GM13976 (cell line): ENCODE measurements around the gene PYCR2.

ENCODE experiments used
- DNase-seq: peaks from one replicate; pipeline ENCODE4 v3.0.0; 2012; ENCODE audit warnings: low spot score
- in situ Hi-C: fragments of 300-500 bp; cut with MboI; formaldehyde crosslinking; loops from one replicate; pipeline ENCODE4 v1.12.0; 2022; ENCODE audit warnings: low sequenced_read_pairs, mixed read lengths, inconsistent platforms; ENCODE audit not compliant: unreplicated experiment
- TF ChIP-seq, protein P1 (sequence below): IDR thresholded peaks from 2 replicates; pipeline ENCODE4 v1.5.1; 2012; ENCODE audit warnings: borderline replicate concordance, mild to moderate bottlenecking; ENCODE audit not compliant: insufficient read depth; ENCODE audit errors: extremely low read depth, missing control alignments, control extremely low read depth

Gene PYCR2

DNA sequence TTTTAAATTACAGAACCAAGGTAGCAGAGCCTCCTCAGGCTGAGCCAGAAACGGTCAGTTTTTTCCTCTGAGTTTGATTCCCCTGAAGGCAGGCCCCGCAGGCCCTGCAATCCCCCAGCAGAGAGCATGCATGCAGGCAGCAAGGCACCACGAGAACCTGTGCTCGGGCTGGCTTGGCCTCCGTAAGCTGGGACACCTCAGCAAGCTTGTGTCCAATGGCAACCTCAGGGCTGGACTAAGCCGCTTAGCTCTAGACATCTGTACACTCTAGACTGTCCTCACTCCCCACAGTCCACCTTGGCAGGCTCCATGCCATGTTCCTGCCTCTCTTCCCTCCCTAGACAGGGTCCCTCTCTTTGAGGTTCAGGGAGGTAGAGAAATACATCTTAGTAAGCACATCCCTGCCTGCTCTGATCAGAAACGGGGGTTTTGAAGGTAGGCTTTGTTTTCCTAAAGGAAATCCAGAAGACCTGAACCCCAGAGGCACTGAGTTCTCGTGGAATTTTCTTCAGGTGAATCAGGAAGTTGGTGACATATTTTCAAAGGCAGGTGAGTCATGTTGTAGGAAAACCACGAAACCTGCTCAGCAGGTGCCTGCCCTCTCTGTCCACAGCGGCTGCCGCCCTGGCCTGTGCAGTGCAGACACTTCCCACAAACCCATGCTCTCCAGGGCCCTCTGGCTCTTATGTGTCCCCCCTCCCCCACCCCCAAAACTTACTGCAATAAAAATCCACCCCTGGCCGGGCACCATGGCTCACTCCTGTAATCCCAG is 48.8 kb downstream of the PYCR2 start:
- TF ChIP-seq, protein P1, sequence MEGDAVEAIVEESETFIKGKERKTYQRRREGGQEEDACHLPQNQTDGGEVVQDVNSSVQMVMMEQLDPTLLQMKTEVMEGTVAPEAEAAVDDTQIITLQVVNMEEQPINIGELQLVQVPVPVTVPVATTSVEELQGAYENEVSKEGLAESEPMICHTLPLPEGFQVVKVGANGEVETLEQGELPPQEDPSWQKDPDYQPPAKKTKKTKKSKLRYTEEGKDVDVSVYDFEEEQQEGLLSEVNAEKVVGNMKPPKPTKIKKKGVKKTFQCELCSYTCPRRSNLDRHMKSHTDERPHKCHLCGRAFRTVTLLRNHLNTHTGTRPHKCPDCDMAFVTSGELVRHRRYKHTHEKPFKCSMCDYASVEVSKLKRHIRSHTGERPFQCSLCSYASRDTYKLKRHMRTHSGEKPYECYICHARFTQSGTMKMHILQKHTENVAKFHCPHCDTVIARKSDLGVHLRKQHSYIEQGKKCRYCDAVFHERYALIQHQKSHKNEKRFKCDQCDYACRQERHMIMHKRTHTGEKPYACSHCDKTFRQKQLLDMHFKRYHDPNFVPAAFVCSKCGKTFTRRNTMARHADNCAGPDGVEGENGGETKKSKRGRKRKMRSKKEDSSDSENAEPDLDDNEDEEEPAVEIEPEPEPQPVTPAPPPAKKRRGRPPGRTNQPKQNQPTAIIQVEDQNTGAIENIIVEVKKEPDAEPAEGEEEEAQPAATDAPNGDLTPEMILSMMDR = no peak
- in situ Hi-C loops = no loop called here
- DNase-seq = no peak

DNA sequence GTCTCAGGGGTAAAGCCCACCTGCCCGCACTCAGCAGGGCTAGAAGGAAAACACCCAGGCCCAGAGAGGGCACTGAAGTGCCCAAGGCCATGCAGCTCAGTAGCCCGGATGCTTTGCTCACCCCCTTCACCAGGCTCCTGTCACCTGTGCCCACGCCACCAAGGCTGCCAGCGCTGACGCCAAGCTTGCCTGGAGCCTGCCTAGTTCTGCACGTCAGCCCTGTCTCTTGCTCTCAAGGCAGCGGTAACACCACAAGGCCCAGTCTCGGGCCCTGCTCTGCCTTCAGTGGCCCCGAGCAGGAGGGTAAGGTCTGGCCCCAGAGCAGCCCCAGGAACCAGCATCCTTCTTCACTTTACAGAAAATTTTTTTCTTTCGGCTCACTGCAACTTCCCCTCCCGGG is 49.6 kb downstream of the PYCR2 start:
- TF ChIP-seq, protein P1 = no peak
- no peak for DNase-seq
- in situ Hi-C loops = no loop called here

DNA sequence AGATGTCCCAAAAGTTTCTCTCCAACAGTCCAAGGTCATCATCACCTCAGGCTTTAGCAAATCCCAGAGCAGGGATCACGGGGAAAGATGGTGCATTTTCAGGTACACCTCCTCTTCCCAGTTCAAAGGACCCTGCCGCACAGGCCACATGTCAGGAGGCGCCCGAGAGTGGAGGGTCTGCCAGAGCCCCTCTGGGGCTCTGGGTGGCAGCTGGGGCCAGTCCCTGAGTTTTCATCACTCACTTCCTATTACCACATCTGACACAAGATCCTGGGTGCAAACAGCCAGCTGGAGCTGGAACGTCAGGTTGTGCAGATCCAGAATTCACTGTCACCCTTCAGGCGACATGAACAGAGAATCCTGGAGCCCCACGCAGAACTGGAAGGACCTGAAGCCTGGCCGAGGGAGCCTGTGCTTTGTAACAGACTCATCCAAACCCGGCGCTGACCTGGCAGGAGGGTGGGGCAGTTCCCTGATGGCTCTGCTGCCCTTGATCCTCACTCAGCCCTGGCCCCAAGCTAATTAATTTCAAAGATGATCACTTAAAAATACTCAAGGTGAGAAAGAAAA is 50.7 kb downstream of the PYCR2 start:
- TF ChIP-seq, protein P1 = no peak
- in situ Hi-C loops = no loop called here
- no peak for DNase-seq

DNA sequence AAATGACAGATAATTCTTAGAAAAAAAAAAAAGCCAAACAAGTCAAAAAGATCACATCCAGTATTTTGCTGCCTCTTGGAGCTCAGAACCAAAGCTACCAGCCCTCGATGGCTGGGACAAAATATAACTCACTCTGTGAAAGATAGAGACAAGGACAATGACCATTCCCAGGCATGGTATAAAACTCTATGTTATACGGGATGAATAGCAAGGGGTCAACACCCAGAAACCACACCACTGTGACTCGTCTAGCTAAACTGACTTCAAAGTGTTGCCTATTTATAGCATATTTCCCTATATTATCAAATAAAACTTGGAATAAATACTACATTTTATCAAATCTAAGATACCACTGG is 52.0 kb downstream of the PYCR2 start:
- no peak for DNase-seq
- TF ChIP-seq, protein P1 = no peak
- in situ Hi-C loops = no loop called here

DNA sequence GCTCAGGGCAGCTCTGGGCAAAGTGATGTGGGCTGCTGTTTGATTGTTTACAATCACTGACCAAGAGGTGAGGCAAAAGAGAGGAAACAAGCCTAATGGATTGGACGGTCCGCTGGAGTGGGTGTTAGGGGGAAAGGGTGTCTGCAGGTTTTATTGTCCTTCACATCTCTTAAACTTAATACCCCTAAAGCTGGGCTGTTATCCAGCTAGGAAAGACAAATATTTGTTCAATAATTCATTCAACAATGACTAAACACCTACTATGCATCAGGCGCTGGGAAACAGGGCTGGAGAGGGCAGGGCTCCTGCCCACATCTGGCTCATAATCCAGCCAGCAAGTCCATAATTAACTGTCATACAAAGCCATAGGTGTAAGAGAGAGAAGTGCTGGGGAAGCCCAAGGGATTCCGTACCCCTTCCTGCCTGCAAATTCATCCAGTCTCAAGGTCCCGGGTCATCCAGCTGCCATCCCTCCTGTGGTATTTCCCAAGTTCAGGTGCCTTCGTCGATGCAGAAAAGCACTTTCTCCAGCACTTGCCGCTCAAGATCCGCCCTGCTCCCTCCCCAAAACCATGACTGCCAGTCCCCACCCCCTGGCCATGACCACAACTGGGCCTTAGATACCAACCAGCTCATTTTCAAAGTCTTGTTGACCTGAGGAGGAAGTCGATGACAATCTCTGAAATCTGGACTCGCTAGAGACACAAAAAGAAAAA is 52.5 kb downstream of the PYCR2 start:
- DNase-seq = no peak
- TF ChIP-seq, protein P1 = no peak
- in situ Hi-C loops = no loop called here

DNA sequence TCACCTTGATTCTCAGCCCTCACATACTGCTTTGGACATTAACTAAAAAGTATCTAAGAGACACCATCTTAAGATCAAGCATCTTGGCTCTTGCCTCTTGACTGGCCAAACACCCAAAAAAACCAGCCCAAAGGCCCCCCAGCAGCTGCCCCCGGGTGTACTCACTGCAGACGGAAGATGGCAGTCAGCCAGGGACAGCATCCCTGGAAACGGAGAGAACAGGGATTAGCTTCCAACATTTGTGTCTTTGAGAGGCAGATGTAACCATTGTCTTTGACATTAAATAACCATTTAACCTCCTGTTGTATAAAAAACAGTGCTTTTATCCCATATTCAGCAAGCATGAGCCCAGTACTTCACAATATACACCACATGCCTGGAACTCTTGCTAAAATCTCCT is 53.1 kb downstream of the PYCR2 start:
- in situ Hi-C loops = no loop called here
- TF ChIP-seq, protein P1 = no peak
- no peak for DNase-seq
